Measurements from ENCODE around the gene CSRP1.
A peak's percentile ranks its signal among the peaks of the same experiment; 100 is the strongest.

Gene CSRP1

GRCh38 chr1:201540846-201541735 is 34.2 kb upstream of the CSRP1 start:
- no peaks in the 10 kb centered on the region for H4K20me1 ChIP-seq (ENCODE audit: control insufficient read depth, insufficient read depth, low read depth, low read length)
- no peaks in the 10 kb centered on the region for H3K9me2 ChIP-seq (replicated peaks; ENCODE audit: control insufficient read depth, low read length)
- no peak overlapping the region for H3K4me3 ChIP-seq (ENCODE audit: low read length)
- H3F3A ChIP-seq (ENCODE audit: control insufficient read depth, insufficient read depth): no peaks in the 10 kb centered on the region; the same call in 1 of the 2 replicates
- H3K27ac ChIP-seq (ENCODE audit: low read depth, low read length): no peak overlapping the region
- H3K9me3 ChIP-seq (ENCODE audit: control insufficient read depth, insufficient read depth, low read length): no peaks in the 10 kb centered on the region
- H3K36me3 ChIP-seq (ENCODE audit: control insufficient read depth, low read length): no peaks in the 10 kb centered on the region
- TF ChIP-seq EZH2phosphoT487 (IDR thresholded peaks at IDR 0.05; ENCODE audit: borderline replicate concordance, low read length) (no peak), CTCF (IDR thresholded peaks at IDR 0.05; ENCODE audit: low read depth, low read length, poor library complexity, severe bottlenecking) (no peak)
- peaks cover 38% of the 10 kb centered on the region for H3K4me1 ChIP-seq (ENCODE audit: control insufficient read depth, low read length)
- peak overlapping the region; percentile 45 for H3K4me2 ChIP-seq (ENCODE audit: low read length)
- peaks cover 57% of the 10 kb centered on the region for H3K27me3 ChIP-seq (ENCODE audit: control insufficient read depth, low read length)
- no peaks in the 10 kb centered on the region for H3K79me2 ChIP-seq (ENCODE audit: control insufficient read depth, low read length)

- peak; percentile 91; the same call in 1 of the 2 replicates for TF ChIP-seq EZH2phosphoT487 (IDR thresholded peaks at IDR 0.05; ENCODE audit: borderline replicate concordance, low read length)
- TF ChIP-seq CTCF (IDR thresholded peaks at IDR 0.05; ENCODE audit: low read depth, low read length, poor library complexity, severe bottlenecking): no peak
- H4K20me1 ChIP-seq (ENCODE audit: control insufficient read depth, insufficient read depth, low read depth, low read length): peaks cover 3% of the 10 kb centered on the region; the same call in 1 of the 2 replicates
- no peaks in the 10 kb centered on the region; the same call in 1 of the 2 replicates for H3F3A ChIP-seq (ENCODE audit: control insufficient read depth, insufficient read depth)
- H3K4me3 ChIP-seq (ENCODE audit: low read length): peak overlapping the region; percentile 42
- H3K79me2 ChIP-seq (ENCODE audit: control insufficient read depth, low read length): no peaks in the 10 kb centered on the region
- H3K27me3 ChIP-seq (ENCODE audit: control insufficient read depth, low read length): peaks cover 63% of the 10 kb centered on the region
- H3K4me1 ChIP-seq (ENCODE audit: control insufficient read depth, low read length): peaks cover 38% of the 10 kb centered on the region
- peak overlapping the region; percentile 45 for H3K4me2 ChIP-seq (ENCODE audit: low read length)
- no peaks in the 10 kb centered on the region for H3K9me3 ChIP-seq (ENCODE audit: control insufficient read depth, insufficient read depth, low read length)
- no peaks in the 10 kb centered on the region for H3K36me3 ChIP-seq (ENCODE audit: control insufficient read depth, low read length)
- H3K27ac ChIP-seq (ENCODE audit: low read depth, low read length): no peak overlapping the region
- H3K9me2 ChIP-seq (replicated peaks; ENCODE audit: control insufficient read depth, low read length): no peaks in the 10 kb centered on the region
Observed at GRCh38 chr1:201539561-201540431, 32.9 kb upstream of the CSRP1 start.

- no peaks in the 10 kb centered on the region; the same call in 1 of the 2 replicates for H3F3A ChIP-seq (ENCODE audit: control insufficient read depth, insufficient read depth)
- peak; percentile 84 for TF ChIP-seq EZH2phosphoT487 (IDR thresholded peaks at IDR 0.05; ENCODE audit: borderline replicate concordance, low read length)
- TF ChIP-seq CTCF (IDR thresholded peaks at IDR 0.05; ENCODE audit: low read depth, low read length, poor library complexity, severe bottlenecking): no peak
- H3K9me2 ChIP-seq (replicated peaks; ENCODE audit: control insufficient read depth, low read length): no peaks in the 10 kb centered on the region
- peaks cover 3% of the 10 kb centered on the region; the same call in 1 of the 2 replicates for H4K20me1 ChIP-seq (ENCODE audit: control insufficient read depth, insufficient read depth, low read depth, low read length)
- peak within 1 kb of the TSS; percentile 45 for H3K4me2 ChIP-seq (ENCODE audit: low read length)
- H3K4me1 ChIP-seq (ENCODE audit: control insufficient read depth, low read length): peaks cover 38% of the 10 kb centered on the region
- H3K27me3 ChIP-seq (ENCODE audit: control insufficient read depth, low read length): peaks cover 64% of the 10 kb centered on the region
- H3K9me3 ChIP-seq (ENCODE audit: control insufficient read depth, insufficient read depth, low read length): no peaks in the 10 kb centered on the region
- H3K27ac ChIP-seq (ENCODE audit: low read depth, low read length): no peak within 1 kb of the TSS
- no peaks in the 10 kb centered on the region for H3K36me3 ChIP-seq (ENCODE audit: control insufficient read depth, low read length)
- H3K4me3 ChIP-seq (ENCODE audit: low read length): peak within 1 kb of the TSS; percentile 42
- H3K79me2 ChIP-seq (ENCODE audit: control insufficient read depth, low read length): no peaks in the 10 kb centered on the region
Observed at GRCh38 chr1:201538612-201539551, 32.0 kb upstream of the CSRP1 start, which contains the start of gene NAV1. TSS of gene NAV1 (plus strand) at chr1:201539127. CDS start at chr1:201622885, 83,758 bp downstream.
